ENCODE measurements around the gene ISL2. TPM values are rescaled to one million over a fixed set of nuclear protein-coding genes. Genes with fewer than 3 reads are reported as not detected.
A peak's percentile ranks its signal among the peaks of the same experiment; 100 is the strongest.

Gene ISL2
- total and polyA plus RNA-seq, 2 of the 4 experiments (the other 2 are of a cell fraction) = 1.3 to 3.6 TPM

GRCh38 chr15:76320012-76320411, 16.6 kb upstream of the ISL2 start:
- Histone ChIP-seq H3K18ac (ENCODE audit: low read depth, low read length) (no peak overlapping the region), H4K5ac (ENCODE audit: low read depth, low read length) (no peak overlapping the region), H3K27ac (ENCODE audit: insufficient read depth, low read length) (no peak overlapping the region), H3K27me3 (ENCODE audit: control insufficient read depth, insufficient read depth, low read length) (peaks cover 15% of the 10 kb centered on the region), H3K9me1 (ENCODE audit: insufficient read depth, low read length) (no peaks in the 10 kb centered on the region), H3K79me1 (ENCODE audit: low read depth in 1 of 2, low read length in 2 of 2) (no peaks in the 10 kb centered on the region), H3K9ac (ENCODE audit: low read depth, low read length) (no peak overlapping the region), H2AK5ac (ENCODE audit: low read depth, low read length) (no peak overlapping the region), H2BK15ac (ENCODE audit: low read depth, low read length) (no peak overlapping the region), H2BK20ac (ENCODE audit: low read depth, low read length) (no peak overlapping the region), H3K9me3 (ENCODE audit: control insufficient read depth, insufficient read depth, low read length) (no peaks in the 10 kb centered on the region), H3K4me1 (ENCODE audit: control insufficient read depth, insufficient read depth, low read length) (no peaks in the 10 kb centered on the region; the same call in 1 of the 2 replicates), H3K4ac (ENCODE audit: low read depth, low read length) (no peak overlapping the region), H4K8ac (ENCODE audit: low read depth in 2 of 2, low read length in 2 of 2) (no peak overlapping the region), H2AFZ (replicated peaks; ENCODE audit: low read length, poor library complexity) (no peak overlapping the region), H3K4me2 (ENCODE audit: low read depth, low read length) (no peak overlapping the region), H3K14ac (replicated peaks; ENCODE audit: low read depth, low read length) (no peak overlapping the region), H2AK9ac (replicated peaks; ENCODE audit: low read depth, low read length, poor library complexity) (no peak overlapping the region), H3K23ac (ENCODE audit: low read depth, low read length) (no peak overlapping the region), H3K56ac (ENCODE audit: extremely low read depth, insufficient read depth, low read length) (no peak overlapping the region), H4K20me1 (ENCODE audit: insufficient read depth, low read length) (no peaks in the 10 kb centered on the region), H4K91ac (ENCODE audit: insufficient read depth, low read depth, low read length) (no peak overlapping the region), H2BK120ac (ENCODE audit: low read depth, low read length) (no peak overlapping the region), H3K4me3 (ENCODE audit: insufficient read depth, low read depth, low read length) (no peak overlapping the region), H2BK5ac (ENCODE audit: low read depth, low read length, poor library complexity, severe bottlenecking) (no peak overlapping the region), H3K36me3 (ENCODE audit: control insufficient read depth, insufficient read depth, low read length) (no peaks in the 10 kb centered on the region)
- no peak for DNase-seq
- ChIA-PET CTCF (interaction anchor here (0.6 kb wide), 1 partner anchor 396 kb away, joined by 11 read pairs; no protein-coding TSS in a partner anchor), POLR2A (ENCODE audit: unreplicated experiment) (no interaction called here)
- in situ Hi-C loops (cut with MboI; ENCODE audit: low sequenced_read_pairs) (no loop called here), intact Hi-C loops (cut with micrococcal nuclease) (no loop called here), dilution Hi-C loops (cut with HindIII; ENCODE audit: low sequenced_read_pairs, unreplicated experiment) (no loop called here)
- no peak for TF ChIP-seq RAD21 (IDR thresholded peaks at IDR 0.05; ENCODE audit: low read length)
- peak; percentile 78 for TF ChIP-seq NFE2L2 (IDR thresholded peaks at IDR 0.05; ENCODE audit: low read depth, low read length)
- WGBS, 2 experiments (ENCODE audit: extremely low coverage in 2 of 2, insufficient read length in 1 of 2) = no CpG with 5 or more reads among the region's 6 CpGs
- ATAC-seq (ENCODE audit: low read depth) = no peak
- BruUV-seq (replicated peaks) = no TSS peak
